Uterus (tissue), 4 donors: ENCODE data around the gene DUSP9. TPM values are rescaled to one million over a fixed set of nuclear protein-coding genes. Genes with fewer than 3 reads are reported as not detected.

Source experiments
- DNase-seq, 2 donors: peaks; one replicate each; pipeline ENCODE4 v3.0.0-alpha.2; 2019 to 2020
- H3K27ac ChIP-seq, 2 donors: fragments of 200-600 bp; sonication (generic); 1 replicate in 1 of 2; 2 replicates in 1 of 2; pipeline ENCODE4 v1.5.1; 2016 to 2018
- H3K27me3 ChIP-seq, 2 donors: fragments of 200-600 bp; sonication (generic); one replicate each; pipeline ENCODE4 v1.5.1; 2018 to 2019; ENCODE audit warnings: control low read depth in 1 of 2
- H3K36me3 ChIP-seq, 2 donors: fragments of 200-600 bp; sonication (generic); one replicate each; pipeline ENCODE4 v1.5.1; 2019; ENCODE audit warnings: control low read depth in 1 of 2
- H3K4me1 ChIP-seq, 2 donors: fragments of 200-600 bp; sonication (generic); one replicate each; pipeline ENCODE4 v1.5.1; 2018 to 2019; ENCODE audit warnings: control low read depth in 1 of 2
- H3K4me3 ChIP-seq, 2 donors: fragments of 200-600 bp; sonication (generic); 1 replicate in 1 of 2; 2 replicates in 1 of 2; pipeline ENCODE4 v1.5.1; 2018 to 2019; ENCODE audit warnings: mild to moderate bottlenecking in 1 of 2
- H3K9me3 ChIP-seq, 2 donors: fragments of 200-600 bp; sonication (generic); one replicate each; pipeline ENCODE4 v1.5.1; 2019; ENCODE audit warnings: control low read depth in 1 of 2
- CTCF ChIP-seq, 4 experiments: fragments of 200-600 bp in 2 of 4; fragments of 450-650 bp in 2 of 4; sonication (generic) in 2 of 4; IDR thresholded peaks; one replicate each; pipeline ENCODE4 v1.5.1; 2016 to 2019; ENCODE audit warnings: antibody characterized with exemption in 4 of 4, mild to moderate bottlenecking in 2 of 4, moderate library complexity in 1 of 4
- POLR2A ChIP-seq, 2 donors: fragments of 450-650 bp; IDR thresholded peaks; one replicate each; pipeline ENCODE4 v1.6.1; 2016; ENCODE audit warnings: antibody characterized with exemption in 2 of 2, mild to moderate bottlenecking in 1 of 2, moderate library complexity in 1 of 2
- intact Hi-C: fragments of 100-400 bp; cut with DNase I; formaldehyde crosslinking; loops from one replicate; pipeline ENCODE4 v1.15.1; 2023; ENCODE audit warnings: low total_unique reads
- total RNA-seq, 4 donors: library from RNA; depleted of rRNA in 3 of 4; stranded (reverse); fragments of >200 nt in 3 of 4; gene quantifications; one replicate each; pipeline versions ENCODE4 v1.1.0 to v1.2.4, GENCODE V29; 2014 to 2023
- donor health status: DM: yes; HTN: yes; CAD: no.

The DUSP9 gene
- total RNA-seq, 4 donors from 2014 or later = 0.21 TPM; not detected in 3

GRCh38 chrX:153606503-153606902 is 40.5 kb upstream of the DUSP9 start:
- intact Hi-C loops = no loop called here
- Histone ChIP-seq H3K9me3 (no peaks in the 10 kb centered on the region), H3K27me3 (no peaks in the 10 kb centered on the region), H3K4me1 (peaks cover 0 to 4% of the 10 kb centered on the region in 2 donors), H3K4me3 (no peak overlapping the region), H3K27ac (no peak overlapping the region), H3K36me3 (no peaks in the 10 kb centered on the region)
- no peak for DNase-seq
- TF ChIP-seq CTCF (IDR thresholded peaks at IDR 0.05) = no peak
- TF ChIP-seq POLR2A (IDR thresholded peaks at IDR 0.05) = no peak

- intact Hi-C loops = no loop called here
- Histone ChIP-seq H3K9me3 (no peaks in the 10 kb centered on the region), H3K36me3 (no peaks in the 10 kb centered on the region), H3K4me3 (no peak overlapping the region), H3K27ac (no peak overlapping the region), H3K27me3 (no peaks in the 10 kb centered on the region), H3K4me1 (peaks cover 0 to 4% of the 10 kb centered on the region in 2 donors)
- no peak for DNase-seq
- TF ChIP-seq POLR2A (IDR thresholded peaks at IDR 0.05) (no peak), CTCF (IDR thresholded peaks at IDR 0.05) (no peak)
These were observed 38.6 kb upstream of the DUSP9 start for GRCh38 chrX:153608376-153608775.

GRCh38 chrX:153608806-153609205 is 38.2 kb upstream of the DUSP9 start:
- TF ChIP-seq POLR2A (IDR thresholded peaks at IDR 0.05) = no peak
- no peak for TF ChIP-seq CTCF (IDR thresholded peaks at IDR 0.05)
- H3K4me3 ChIP-seq = no peak overlapping the region
- intact Hi-C loops = no loop called here
- no peak overlapping the region for H3K27ac ChIP-seq
- no peaks in the 10 kb centered on the region for H3K36me3 ChIP-seq
- H3K4me1 ChIP-seq = peaks cover 0 to 4% of the 10 kb centered on the region in 2 donors
- no peaks in the 10 kb centered on the region for H3K9me3 ChIP-seq
- DNase-seq = no peak
- no peaks in the 10 kb centered on the region for H3K27me3 ChIP-seq

- intact Hi-C loops = no loop called here
- peak; percentile 70 to 80 for DNase-seq
- Histone ChIP-seq H3K4me3 (peak overlapping the region; percentile 20 to 32), H3K36me3 (no peaks in the 10 kb centered on the region), H3K27me3 (no peaks in the 10 kb centered on the region), H3K27ac (peak overlapping the region in 1 of 2 donors; percentile 47), H3K4me1 (peaks cover 0 to 4% of the 10 kb centered on the region in 2 donors), H3K9me3 (no peaks in the 10 kb centered on the region)
- TF ChIP-seq POLR2A (IDR thresholded peaks at IDR 0.05) (no peak), CTCF (IDR thresholded peaks at IDR 0.05) (peak; percentile 59 to 79 (median 74))
These were observed 36.8 kb upstream of the DUSP9 start for GRCh38 chrX:153609917-153610835.

GRCh38 chrX:153610836-153611213 is 36.2 kb upstream of the DUSP9 start:
- Histone ChIP-seq H3K4me3 (no peak overlapping the region), H3K27ac (peak overlapping the region in 1 of 2 donors; percentile 47), H3K36me3 (no peaks in the 10 kb centered on the region), H3K9me3 (no peaks in the 10 kb centered on the region), H3K4me1 (peaks cover 0 to 4% of the 10 kb centered on the region in 2 donors), H3K27me3 (no peaks in the 10 kb centered on the region)
- no peak for DNase-seq
- intact Hi-C loops = no loop called here
- no peak for TF ChIP-seq CTCF (IDR thresholded peaks at IDR 0.05)
- no peak for TF ChIP-seq POLR2A (IDR thresholded peaks at IDR 0.05)
